GM18868 (cell line): ENCODE results near the gene BEST1.
"Not testable (repeated sequence)": the region's sequence is repeated elsewhere in the genome, so short reads cannot be mapped to it uniquely, and the experiment has no call there.

Source experiments
- ATAC-seq: cut with Tn5 transposase; IDR thresholded peaks from one replicate; pipeline ENCODE4 v1.9.1; 2021; ENCODE audit warnings: mild to moderate bottlenecking, moderate library complexity; ENCODE audit not compliant: unreplicated experiment

BEST1 gene

DNA sequence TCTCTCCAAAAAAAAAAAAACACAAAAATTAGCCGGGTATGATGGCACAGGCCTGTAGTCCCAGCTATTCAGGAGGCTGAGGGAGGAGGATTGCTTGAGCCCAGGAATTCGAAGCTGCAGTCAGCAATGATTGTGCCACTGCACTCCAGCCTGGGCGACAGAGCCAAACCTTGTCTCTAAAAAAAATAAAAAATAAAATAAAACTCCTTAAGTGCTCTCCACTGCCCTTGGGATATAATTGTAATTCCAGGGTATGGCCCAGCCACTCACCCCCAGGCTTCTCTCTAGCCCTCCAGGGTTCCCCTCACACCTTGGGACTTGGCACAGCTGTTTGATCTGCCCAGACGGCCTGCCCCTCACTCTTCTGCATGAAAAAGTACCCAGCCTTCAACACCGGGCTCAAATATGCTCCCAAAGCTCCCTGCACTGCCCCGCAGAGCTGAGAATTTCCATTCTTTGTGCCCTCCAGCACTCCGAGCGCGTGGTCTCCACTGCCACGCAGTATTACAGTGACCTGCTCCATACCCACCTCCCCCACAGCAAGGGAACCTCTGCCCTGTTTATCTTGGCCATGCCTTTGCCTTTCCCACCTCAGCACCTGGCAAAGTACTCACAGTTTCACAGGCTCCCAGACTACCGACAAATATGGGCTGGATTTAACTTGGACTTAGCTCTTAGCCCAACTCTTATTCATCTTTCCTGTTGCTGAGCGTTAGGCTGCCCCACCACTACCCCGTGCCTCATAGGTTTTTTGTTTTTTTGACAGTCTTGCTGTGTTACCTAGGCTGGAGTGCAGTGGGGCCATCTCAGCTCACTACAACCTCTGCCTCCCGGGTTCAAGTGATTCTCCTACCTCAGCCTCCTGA, 24.8 kb downstream of the BEST1 start:
- no peak for ATAC-seq

- ATAC-seq: no peak
These were observed 25.7 kb downstream of the BEST1 start for GRCh38 chr11:61975638-61976419.

DNA sequence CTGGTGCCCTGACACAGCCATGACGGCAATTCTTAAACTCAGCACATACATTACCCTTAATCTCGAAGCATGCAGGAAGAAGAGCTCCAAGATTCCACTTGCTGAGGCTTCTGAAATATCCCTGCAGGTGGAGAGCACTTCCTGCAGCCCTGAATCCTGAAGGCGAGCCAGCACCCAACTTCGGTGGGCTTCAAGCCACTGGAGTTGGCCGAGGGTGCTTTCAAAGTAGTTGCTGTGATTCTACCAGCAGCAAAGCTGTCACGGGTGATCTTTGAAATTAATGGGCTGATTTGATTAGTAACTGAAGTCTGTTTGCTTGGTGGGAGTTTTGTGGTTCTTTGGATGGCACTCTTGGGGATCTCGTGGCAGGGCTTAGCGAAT, 26.3 kb downstream of the BEST1 start:
- ATAC-seq: no peak

DNA sequence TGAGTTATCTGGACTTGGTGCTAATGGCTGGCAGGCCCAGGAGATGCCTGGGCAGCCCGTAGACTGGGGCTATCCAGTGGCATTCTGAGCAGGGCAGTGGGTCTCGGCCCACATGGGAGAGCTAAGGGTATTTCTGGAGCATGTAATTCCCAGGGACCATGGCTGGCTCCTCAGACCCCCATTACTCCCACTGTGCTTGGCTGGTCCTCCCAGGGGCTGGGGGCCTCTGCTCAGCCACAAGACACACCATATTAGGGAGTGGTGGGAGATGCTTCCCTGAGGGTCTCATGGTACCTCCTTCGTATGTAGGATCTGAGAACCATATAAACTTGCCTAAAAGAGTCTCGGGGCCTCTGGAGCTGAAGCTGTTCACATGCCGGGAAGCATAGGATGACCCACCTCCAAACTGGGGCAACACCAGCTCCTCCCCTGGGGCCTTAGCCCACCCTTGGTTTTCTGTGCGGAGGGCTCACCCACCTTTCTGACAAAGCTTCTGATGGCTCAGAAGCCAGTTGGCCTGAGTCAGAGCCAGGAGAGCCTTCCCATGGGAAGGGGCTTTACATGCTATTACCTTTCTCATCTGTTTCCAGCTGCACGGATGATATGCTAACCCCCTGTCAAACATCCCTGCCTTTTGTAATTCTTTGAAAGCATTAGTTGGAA, 26.8 kb downstream of the BEST1 start:
- no peak for ATAC-seq

GRCh38 chr11:61978703-61979661, 28.8 kb downstream of the BEST1 start:
- no peak for ATAC-seq

DNA sequence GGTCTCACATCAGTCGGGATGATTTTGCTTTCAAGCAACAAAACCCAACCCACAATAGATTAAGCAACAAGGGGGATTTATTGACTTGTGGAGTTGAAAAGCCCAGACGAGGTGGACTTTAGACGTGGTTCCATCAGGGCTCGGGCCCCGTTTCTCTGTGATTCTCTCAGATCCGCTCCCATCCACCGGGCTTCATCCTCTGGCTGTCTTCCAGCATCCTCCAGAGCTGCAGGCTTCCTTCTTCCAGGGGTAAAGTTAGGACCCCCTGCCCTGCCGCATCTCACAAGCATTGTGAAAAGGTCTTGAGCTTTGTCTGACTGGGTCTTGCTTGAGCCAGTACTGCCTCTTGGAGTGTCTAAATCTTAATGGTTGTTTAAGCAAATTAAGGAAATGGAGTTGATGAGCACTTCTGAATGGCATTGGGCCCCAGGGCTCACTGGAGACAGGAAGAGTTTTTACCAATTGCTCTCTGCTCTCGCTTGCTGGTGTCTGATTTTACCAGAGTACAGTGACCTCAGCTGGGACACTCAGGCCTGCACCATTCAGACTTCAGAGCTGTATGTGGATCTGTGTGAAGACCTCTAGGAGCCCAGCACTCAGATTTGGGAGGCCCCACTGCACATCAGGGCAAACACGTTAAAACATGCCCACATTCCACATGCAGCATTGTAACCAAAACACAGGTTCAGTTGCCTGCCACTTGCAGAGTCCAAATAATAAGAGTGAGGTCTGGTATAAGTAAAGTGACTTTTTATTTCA, 30.8 kb downstream of the BEST1 start:
- no peak for ATAC-seq

GRCh38 chr11:61983419-61983818, 33.3 kb downstream of the BEST1 start:
- ATAC-seq: no peak

DNA sequence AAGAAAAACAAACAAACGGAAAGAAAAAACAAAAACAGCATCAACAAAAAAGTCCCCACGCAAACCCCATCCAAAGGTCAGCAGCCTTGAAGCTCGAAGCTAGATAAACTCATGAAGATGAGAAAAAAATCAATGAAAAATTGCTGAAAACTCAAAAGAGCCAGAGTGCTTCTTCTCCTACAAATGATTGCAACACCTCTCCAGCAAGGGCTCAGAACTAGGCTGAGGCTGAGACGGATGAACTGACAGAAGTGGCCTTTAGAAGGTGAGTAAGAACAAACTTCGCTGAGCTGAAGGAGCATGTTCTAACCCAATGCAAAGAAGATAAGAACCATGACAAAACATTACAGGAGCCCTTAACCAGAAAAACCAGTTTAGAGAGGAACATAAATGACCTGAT, 35.7 kb downstream of the BEST1 start:
- no peak for ATAC-seq

DNA sequence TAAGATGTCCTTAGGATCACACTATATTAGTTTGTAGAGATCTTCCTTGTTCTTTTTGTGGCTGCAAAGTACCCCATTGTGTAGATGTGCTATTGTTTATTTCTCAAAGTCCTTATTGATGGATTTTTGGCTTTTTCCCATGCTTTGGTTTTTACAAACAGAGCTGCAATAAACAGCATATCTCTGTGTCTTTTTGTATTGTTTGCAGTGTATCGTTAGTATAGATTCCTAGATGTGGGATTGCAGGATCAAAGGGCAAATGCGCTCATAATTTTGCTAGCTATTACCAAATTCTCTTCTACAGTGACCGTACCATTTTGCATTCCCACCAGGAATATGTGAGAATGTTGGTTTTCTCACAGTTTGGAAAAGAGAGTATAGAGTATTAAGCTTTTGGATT, 44.8 kb downstream of the BEST1 start:
- no peak for ATAC-seq

DNA sequence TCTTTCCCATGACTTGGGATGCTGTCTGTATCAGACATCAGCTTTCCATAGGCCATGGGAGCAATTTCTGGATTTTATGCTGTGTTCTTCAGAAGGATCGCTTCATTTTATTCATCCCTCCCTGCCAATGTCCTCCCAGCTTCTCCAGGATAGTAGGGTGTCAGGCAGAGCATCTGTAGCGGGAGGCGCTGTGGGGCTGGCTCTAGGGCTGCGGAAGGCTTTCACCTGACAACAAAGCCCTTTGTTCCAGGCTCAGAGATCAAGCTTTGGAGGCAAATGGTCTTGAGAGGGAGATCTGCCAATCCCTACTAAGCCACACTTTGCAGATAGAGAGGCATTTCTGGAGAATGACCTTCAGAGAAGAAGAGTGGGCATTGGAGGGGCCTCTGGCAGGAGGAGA, 46.8 kb downstream of the BEST1 start:
- ATAC-seq: no peak

DNA sequence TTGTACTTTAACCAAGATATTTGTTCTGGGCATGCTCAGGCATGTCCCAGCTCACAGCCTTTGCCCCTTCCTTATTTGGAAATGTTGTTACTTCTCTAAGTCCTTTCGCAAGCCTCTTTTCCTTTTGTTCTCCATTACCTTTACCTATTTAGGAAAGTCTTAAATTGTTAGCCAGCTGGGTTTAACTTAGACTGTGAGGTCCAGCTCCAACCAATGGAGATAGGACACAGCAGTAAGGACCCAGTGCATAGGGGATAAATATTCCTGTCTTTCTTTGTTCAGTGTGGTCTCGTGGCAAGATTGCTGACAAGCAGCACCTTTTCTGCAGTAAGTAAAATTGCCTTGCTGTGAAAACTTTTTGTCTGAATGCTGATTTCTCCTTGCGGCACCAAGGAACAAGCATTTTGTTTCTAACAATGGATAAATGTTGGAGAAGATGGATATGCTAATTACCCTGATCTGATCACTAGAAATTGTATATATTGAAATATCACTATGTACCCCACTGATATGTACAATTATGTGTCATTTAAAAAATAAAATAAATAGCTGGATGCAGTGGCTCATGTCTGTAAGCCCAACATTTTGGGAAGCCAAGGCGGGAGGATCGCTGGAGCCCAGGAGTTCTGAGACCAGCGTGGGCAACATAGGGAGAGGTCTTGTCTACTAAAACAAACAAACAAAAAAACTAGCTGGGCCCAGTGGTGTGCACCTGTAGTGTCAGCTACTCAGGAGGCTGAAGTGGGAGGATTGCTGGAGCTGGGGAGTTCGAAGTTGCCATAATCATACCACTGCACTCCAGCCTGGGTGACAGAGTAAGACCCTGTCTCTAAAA, 49.2 kb downstream of the BEST1 start:
- no peak for ATAC-seq

DNA sequence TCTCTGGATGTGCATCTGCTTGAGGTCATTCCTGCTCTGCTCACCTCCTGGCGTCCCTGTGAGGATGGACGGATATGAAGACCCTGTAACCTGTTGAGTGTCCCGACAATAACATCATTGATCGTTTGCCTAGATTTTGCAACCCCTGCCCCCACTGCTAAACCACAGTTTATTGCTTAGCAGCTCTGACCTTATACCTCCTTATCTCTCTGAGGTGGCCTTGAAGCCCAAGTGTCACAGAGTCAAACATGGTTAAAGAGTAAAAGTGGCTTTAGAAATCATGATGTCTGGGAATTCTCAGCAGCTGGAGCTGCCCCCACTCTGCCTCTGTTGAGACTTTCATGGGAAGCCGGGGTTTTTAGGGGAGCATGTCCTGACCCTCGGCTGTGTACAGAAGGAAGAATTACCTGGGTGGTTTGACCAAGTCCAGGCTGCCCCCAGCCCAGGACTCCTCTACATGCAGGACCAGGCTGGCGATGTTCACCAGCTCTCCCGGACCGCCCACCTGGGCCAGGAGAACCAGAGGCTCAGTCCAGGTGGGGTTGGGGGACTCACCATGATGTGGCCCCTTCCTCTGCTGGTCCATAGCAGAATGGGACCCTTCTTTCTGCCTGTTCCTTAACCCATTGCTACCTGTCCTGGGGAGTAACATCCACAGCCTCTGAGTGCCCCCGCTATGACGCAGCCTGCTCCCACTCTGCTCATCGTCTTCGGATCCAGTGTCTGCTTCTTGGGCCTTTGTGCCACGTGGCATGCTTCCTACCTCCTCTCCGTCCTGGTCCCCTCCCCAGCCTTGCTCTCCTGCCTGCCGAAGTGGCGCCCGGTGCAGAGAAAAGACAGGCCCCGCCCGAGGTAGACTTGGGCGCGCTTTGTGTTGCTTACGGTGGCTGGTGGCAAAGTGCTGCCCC, 50.6 kb downstream of the BEST1 start:
- no peak for ATAC-seq

- no peak for ATAC-seq
These were observed 51.5 kb downstream of the BEST1 start for GRCh38 chr11:62001450-62002191.

- not testable (repeated sequence) for ATAC-seq
These were observed 52.1 kb downstream of the BEST1 start for GRCh38 chr11:62002283-62002682.

DNA sequence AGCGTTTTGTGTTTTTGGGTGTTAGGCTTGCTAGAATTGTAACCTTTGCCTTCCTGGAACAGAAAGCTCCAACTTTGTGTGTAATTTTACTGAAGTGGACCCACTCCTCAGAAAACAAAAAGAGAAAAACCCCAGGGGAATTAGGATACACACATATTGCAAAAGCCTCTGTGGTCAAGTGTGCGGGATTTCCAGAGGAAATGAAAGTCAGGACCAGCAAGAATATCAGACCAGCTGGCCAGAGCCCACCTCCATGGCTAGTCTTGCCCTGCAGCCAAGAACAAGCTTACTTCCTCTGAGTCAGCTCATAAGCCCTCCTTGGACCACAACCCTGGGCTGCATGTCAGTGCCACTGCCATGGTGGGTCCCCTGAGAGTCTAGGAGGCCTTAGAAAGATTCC, 54.3 kb downstream of the BEST1 start:
- no peak for ATAC-seq

DNA sequence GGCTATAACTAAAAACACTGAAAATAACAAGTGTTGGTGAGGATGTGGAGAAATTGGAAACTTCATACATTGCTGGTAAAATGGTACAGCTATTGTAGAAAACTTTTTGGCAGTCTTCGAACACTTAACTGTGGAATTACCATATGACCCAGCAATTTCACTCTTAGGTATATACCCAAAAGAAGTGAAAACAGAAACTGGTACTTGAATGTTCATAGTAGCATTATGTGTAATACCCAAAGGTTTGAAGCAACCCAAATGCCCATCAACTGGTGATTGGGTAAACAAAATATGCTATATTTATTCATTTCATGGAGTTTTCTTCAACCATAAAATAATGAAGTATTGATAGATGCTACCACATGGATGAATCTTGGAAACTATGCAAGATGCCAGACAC, 58.0 kb downstream of the BEST1 start:
- no peak for ATAC-seq

- no peak for ATAC-seq
These were observed 60.9 kb downstream of the BEST1 start for GRCh38 chr11:62010935-62011528.
